DOHH2 (cell line): ENCODE data around the gene RGS9BP.

ENCODE experiments used
- EZH2phosphoT487 ChIP-seq: fragments of 200-600 bp; sonication (generic); IDR thresholded peaks from 2 replicates; pipeline ENCODE4 v1.6.1; 2017; ENCODE audit warnings: borderline replicate concordance, mild to moderate bottlenecking, antibody characterized with exemption, low read length, moderate library complexity, mixed read lengths
- TF ChIP-seq, protein P1 (sequence below): fragments of 200-600 bp; sonication (generic); IDR thresholded peaks from one replicate; pipeline ENCODE4 v1.5.1; 2014; ENCODE audit warnings: antibody characterized with exemption, mild to moderate bottlenecking, low read depth, low read length; ENCODE audit not compliant: poor library complexity, severe bottlenecking

DNA sequence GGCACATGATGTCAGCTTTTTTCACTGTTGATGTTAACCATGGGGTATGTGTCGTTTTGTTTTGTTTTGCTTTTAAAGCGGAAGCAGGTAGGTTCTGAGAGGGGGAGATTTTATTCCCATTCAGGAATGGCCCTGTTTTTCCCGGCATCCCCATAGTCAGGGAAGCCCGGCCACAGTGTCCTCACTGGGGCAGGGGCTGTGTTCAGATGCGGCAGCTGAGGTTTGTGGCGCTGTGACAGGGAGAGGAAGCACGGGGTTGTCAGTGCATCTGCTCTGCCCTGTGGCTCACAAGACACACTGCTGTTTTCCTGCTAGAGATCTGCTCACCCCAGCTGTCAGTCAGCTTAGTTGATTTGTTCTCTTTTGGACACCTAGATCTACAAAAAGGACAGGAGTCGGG is 28.3 kb upstream of the RGS9BP start:
- TF ChIP-seq, protein P1, sequence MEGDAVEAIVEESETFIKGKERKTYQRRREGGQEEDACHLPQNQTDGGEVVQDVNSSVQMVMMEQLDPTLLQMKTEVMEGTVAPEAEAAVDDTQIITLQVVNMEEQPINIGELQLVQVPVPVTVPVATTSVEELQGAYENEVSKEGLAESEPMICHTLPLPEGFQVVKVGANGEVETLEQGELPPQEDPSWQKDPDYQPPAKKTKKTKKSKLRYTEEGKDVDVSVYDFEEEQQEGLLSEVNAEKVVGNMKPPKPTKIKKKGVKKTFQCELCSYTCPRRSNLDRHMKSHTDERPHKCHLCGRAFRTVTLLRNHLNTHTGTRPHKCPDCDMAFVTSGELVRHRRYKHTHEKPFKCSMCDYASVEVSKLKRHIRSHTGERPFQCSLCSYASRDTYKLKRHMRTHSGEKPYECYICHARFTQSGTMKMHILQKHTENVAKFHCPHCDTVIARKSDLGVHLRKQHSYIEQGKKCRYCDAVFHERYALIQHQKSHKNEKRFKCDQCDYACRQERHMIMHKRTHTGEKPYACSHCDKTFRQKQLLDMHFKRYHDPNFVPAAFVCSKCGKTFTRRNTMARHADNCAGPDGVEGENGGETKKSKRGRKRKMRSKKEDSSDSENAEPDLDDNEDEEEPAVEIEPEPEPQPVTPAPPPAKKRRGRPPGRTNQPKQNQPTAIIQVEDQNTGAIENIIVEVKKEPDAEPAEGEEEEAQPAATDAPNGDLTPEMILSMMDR = no peak
- no peak for TF ChIP-seq EZH2phosphoT487
